GM18909 (cell line): Measurements from ENCODE around the gene RIMS4.

Experiments
- ATAC-seq: cut with Tn5 transposase; IDR thresholded peaks from one replicate; pipeline ENCODE4 v1.9.1; 2021; ENCODE audit warnings: mild to moderate bottlenecking; ENCODE audit not compliant: unreplicated experiment, poor library complexity

RIMS4 gene

DNA sequence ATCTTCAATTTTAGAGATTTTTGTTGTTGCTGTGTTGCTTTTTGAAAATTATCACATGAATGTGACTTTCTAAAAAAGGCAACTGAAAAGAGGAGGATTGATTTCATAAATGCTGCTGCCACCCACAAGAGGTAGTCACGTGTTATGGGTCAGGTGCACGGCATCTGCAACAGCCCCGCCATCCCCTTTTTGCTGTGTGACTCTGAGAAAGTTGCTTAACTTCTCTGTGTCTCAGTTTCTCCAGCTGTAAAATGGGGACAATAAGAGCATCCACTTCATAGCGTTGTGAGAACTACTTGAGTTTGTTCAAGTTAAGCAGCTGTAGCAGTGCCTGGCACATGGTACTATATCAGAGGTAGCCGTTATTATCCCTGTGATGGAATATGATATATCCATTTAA, 84.5 kb downstream of the RIMS4 start:
- no peak for ATAC-seq

DNA sequence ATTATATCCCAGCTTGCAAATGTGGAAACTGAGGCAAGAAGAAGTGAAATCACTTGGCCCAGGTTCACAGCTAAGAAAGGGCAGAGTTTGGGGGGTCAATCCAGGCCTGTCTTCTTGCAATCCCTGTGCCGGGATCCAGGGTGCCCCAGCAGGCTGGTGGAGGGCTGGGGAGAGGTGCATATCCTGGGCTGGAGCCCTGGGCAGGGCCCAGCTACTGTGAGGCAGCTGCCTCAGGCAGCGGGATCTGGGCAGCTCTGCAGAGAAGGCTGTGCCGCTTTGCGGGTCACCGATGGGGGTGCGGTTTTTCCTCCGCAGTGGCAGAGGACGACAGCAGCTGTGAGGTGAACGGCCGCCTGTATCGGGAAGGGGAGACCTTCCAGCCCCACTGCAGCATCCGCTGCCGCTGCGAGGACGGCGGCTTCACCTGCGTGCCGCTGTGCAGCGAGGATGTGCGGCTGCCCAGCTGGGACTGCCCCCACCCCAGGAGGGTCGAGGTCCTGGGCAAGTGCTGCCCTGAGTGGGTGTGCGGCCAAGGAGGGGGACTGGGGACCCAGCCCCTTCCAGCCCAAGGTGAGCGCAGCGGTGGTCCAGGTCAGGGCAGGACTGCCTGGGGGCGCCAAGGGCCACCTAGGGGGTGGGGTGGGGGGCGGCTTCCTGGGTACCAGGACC, 85.8 kb downstream of the RIMS4 start:
- ATAC-seq: no peak

DNA sequence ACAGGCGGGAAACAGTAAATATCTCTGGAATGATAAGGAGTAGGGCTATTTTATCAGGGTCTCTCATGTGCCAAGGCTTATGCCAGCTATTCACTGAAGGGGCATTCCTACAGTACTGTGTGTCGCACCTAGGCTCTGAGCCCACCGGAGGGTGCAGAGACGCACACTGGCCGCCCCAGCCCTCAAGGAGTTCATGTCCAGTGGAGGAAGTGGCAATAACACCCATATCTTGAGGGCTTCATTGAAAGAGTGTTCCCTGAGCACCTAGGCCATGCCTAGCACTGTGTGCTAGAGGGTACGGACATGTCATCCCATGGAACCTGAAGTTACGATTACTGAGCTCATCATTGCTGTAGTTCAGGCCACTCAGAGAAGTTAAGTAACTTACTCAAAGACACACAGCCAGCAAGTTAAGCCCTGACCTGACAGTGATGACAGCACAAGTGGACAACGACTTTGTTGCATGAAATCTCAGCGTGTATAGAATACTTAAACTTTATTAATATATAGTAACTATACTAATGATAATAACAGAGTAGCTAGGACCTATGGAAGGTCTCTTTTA, 86.5 kb downstream of the RIMS4 start:
- no peak for ATAC-seq

DNA sequence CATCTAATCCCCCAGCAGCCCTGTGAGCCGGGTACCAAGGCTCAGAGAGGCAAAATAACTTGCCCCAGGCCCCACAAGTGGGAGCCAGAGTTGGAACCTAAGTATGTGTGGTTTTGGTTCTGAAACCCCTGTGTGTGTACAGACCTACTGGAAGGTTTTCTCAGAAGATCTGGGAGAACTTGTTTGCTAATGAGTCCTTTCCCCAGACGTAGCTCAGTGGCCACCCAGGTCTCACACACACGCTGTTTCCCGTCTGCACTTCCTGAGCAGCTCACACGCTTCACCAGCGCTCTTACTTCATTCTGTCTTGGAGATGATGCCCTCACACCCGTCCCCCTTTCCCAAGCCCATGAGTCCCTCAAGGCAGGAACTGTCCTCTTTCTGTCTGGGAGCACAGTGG, 87.0 kb downstream of the RIMS4 start:
- ATAC-seq: no peak

DNA sequence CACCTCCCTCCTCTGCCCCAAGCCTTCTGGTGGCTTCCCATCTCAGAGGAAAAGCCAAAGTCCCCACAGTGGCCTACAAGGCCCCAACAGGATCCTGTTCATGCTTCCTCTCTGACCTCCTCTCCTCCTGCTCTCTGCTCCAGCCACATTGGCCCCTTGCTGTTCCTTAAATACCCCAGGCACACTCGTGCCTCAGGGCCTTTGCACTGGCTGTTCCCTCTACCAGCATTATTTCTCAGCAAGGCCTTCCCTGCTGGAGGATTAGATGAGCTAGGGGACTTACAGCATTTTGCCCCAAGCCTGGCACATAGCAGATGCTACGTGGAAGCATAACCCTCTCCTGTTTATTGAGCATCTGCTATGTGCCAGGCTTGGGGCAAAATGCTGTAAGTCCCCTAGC, 87.4 kb downstream of the RIMS4 start:
- ATAC-seq: no peak

DNA sequence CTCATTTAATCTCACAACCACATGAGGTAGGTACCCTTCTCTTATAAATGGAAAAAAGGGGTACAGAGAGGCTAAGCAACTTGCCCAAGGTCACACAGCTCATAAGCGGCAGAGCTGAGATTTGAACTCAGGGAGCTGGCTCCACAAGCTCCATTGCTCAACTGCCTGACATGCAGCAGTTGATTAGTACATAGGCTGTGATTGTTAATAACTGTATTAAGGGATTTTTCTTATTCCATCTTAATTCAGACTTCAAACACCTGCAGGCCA, 88.6 kb downstream of the RIMS4 start:
- no peak for ATAC-seq

DNA sequence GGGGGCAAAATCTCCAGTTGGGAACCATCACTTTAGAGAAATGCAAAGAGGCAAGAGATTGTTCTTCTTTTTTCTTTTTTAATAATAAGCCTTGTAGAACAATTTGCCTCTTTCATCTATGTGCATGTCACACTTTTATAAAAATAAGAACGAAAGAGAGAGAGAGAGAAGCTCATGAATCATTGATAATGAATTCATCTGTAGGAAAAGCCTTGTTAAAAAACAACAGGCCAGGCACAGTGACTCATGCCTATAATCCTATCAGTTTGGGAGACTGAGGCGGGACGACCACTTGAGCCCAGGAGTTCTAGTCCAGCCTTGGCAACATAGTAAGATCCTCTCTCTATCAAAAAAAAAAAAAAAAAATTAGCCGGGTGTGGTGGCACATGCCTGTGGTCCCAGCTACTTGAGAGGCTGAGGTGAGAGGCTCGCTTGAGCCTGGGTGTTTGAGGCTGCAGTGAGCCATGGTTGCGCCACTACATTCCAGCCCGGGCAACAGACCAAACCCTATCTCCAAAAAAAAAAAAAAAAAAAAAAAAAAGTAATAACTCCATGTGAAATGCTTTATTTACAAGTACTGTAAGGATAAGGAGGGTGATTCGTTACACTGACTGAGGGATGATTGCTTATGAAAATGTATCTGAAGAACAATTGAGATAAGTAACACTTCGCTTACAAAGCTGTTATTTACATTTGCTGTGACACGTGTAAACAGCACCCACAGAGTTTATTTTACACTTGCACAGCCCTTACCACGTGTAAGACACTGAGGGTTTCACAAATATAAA, 89.2 kb downstream of the RIMS4 start:
- no peak for ATAC-seq

DNA sequence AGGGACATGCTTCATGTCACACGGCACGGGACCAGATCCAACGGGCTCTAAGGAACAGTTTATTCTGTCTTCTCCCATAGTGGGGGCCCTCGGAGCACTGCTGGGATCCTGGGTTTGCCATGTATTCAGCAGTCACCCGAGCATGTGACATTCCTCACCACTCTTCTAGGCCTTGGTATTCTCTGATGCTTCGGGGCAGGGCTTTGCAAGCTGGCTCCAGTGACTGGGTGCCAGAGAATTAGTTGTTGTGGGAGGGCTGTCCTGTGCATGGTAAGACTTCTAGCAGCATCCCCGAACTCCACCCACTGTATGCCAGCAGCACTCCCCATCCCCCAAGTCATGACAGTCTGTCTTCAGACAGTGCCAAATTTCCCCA, 89.7 kb downstream of the RIMS4 start:
- no peak for ATAC-seq

DNA sequence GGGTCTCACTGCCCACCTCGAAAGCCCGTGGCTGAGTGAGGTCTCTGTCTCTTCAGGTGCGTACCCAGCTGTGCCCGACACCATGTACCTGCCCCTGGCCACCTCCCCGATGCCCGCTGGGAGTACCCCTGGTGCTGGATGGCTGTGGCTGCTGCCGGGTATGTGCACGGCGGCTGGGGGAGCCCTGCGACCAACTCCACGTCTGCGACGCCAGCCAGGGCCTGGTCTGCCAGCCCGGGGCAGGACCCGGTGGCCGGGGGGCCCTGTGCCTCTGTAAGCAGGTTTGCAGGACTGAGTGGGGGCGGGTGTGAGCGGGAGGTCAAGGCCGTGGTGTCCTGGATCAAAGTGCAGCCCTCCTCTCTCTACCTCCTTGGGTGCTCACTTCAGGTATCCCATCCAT, 90.5 kb downstream of the RIMS4 start:
- ATAC-seq: no peak

DNA sequence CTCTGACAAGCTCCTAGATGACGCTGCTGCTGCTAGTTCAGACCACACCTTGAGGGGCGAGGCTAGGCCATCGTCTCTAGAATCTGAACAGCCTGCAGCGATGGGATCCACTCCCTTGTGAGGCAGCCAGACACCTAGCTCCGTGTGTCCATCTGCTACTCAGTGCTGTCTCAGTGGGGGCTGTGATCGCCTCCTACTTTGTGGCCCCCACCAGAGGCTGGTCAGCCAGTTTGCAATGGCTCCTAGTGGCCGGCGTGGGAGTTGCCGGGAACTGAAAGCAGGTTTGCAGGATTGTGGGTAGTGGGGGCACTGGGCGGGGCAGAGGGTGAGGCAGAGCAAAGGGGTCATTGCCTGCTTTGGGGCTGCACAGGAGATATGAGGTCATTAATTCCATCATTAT, 92.4 kb downstream of the RIMS4 start:
- ATAC-seq: no peak

DNA sequence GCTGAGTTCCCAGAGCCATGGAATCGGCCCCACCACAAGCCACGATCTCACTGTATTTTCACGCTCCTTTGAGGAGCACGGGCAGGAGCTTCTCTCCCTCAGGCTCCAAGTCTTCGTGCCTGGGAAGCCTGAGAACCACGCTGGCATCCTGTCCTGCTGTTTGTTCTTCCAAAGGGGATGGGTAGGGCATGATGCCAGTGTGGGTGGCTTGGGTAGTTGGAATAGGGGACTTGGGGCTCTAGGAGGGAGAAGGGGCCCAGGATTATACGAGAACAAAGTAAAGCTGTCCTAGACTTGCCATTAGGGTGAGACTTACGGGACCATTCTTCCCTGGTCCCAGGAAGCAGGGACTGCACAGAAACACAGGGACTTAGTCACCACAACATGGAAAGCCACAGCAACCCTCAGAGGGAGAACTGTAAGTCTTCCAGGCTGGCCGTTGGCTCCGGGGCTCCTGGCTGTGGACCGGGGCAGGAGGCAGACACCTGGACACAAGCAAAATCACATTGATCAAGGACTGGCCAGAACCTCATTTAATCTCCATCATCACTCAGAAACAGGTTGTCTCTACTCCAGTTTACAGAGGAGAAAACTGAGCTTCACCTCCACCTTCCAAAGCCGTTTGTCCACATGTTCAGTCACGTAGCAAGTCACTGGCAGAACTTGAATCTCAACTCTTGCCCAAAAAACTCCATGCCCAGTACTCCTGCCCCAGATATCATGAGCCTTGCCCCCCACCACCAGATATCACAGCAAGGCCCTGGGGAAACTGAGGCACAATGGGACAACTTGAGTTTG, 93.8 kb downstream of the RIMS4 start:
- ATAC-seq: no peak

DNA sequence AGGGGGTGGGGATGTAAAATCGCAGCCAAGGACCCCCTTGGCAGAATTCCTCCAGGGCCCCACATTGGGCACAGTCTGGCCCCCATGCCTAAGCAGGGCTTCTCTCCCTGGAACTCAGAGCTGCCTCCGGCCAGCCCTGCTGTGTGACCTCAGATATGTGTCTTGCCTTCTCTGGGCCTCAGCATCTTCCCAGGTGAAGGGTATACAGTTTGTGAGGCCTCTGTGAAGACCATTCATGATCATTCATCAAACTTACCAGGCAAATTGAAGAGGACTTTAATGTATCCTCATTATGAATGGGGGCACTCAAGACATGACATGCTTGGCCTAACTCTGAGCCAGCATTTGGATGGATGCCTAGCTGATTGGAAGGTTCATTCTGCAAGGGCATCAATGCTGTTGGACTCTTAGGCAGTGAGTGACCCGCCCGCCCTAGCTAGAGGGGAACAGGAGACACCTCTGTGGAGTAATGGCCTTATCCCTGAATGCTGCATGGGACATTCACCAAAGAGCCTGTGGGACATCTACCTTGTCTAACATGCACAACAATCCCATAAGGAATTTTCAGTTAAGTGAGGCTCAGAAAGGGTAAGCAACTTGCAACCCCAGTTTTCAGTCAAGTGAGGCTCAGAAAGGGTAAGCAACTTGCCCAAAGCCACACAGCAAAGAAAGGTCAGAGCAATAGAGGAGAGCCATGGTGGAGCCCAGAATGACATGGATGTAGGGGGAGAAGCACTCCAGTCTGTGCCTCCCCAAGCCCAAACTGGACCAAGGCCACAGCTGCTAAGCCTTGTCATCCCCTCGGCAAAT, 94.6 kb downstream of the RIMS4 start:
- ATAC-seq: no peak

DNA sequence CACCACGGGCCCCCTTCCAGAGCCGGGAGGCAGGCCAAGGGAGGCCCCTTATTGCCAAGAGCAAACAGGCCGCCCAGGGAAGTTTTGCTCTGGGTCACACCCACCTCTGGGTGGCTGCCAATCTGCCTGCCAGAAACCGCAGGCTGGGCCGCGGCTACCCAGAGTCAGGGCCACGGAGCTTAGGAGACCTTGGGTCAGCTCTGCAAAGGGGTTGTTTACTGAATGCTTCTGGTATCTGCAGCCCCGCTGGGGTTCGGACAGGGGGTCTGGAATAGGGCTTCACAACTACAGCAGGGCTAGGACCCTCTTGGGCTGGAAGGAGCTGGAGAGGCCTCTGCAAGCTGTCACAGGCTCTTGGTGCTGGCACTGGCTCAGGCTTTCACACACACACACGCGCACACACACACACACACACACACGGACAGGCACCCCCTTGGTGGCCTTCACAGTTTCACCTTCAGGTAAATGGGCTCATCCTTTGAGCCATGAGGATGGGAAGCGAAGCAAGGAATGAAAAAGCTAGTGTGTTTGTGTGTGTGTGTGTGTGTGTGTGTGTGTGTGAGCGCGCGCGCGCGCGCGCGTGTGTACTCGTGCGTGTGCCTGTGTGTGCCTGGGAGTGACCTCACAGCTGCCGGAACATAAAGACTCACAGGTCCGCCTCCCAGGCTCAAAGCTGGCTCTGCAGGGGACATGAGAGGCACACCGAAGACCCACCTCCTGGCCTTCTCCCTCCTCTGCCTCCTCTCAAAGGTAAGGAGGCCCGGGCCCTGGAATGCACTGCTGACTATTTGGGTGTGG, 95.4 kb downstream of the RIMS4 start, which contains the start of gene CCN5:
Gene CCN5, plus strand, starts transcription at position 669 of the 798 bp plus-strand sequence. Its CDS starts 22 bp downstream, at position 691.
- no peak for ATAC-seq

DNA sequence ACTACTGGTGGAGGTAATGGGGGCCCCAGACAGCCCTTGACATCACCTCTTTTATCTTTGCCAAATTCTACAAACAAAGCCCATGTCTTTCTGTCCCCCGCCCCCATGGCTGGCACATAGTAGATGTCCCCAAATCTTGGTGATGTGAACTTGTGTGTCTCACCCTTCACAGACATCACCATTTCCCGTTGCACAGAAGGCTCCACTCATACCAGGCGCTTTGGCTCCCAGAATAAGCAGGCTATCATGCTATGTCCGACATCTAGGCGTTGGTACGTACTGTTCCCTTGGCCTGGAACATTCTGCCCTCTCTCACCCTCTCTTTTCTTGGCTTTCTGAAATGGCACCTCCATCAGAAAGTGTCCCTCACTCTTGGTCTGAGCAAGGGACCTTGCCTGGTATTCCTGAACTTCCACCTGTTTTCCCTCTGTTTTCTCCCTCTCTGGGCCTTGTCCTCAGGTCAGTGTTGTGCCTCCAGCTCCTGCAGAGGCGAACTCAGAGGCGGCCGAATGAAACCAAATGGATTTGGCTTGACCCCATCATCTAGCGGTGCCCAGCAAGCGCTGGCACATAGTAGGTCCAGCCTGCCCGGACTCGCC, 96.1 kb downstream of the RIMS4 start:
- no peak for ATAC-seq

DNA sequence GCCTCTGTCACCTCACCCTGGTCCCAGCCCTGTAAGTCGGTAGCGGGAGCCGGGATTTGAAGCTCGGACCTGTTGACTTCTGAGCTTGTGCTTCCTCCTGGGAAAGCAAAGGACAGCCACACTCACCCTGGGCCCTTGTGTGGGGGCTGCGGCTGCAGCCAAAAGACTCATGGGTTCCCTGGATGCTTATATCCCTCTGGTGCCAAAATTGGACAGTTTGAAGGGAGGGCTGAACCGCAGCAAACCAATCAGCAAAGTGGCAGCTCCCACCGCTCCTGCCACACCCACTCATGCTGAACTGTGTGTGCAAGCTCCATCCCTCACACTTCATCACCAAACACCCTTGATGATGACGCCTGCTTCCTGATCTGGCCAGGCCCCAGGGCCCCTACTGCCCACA, 99.1 kb downstream of the RIMS4 start:
- ATAC-seq: no peak

DNA sequence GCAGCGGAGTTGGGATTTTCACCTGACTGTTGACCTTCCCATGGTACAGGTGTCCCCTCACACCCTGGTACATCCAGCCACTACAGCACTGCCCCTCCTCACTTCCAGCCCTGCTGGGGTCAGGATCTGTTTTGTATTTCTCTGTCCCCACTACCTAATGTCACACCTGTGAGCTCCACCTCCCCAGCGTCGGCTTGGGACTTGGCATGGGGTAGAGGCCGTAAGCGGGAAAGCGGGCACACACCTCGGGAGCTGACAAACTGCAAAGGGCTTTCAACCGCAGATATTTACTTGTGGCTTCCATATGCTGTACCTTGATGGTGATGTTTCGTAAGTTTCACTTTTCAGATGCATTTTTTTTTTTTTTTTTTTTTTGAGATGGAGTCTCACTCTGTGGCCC, 100.5 kb downstream of the RIMS4 start:
- ATAC-seq: no peak

DNA sequence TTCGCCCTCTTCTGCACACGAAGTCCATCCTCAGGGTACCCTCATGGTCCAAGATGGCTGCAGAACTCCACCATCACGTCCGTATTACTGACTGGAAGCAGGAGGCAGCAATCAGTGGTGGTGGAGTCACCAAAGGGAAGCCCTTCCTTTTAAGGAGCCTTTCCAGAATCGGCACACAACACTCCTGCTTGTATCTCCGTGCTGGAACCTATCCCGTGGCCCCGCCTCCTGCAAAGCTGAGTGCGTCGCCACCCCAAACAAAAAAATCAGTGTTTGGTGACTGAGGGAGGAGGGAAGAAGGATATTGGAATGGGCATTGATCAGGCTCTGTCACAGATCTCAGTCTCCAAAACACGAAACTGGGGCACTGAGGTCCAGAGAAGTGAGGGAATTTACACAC, 101.0 kb downstream of the RIMS4 start:
- ATAC-seq: no peak

DNA sequence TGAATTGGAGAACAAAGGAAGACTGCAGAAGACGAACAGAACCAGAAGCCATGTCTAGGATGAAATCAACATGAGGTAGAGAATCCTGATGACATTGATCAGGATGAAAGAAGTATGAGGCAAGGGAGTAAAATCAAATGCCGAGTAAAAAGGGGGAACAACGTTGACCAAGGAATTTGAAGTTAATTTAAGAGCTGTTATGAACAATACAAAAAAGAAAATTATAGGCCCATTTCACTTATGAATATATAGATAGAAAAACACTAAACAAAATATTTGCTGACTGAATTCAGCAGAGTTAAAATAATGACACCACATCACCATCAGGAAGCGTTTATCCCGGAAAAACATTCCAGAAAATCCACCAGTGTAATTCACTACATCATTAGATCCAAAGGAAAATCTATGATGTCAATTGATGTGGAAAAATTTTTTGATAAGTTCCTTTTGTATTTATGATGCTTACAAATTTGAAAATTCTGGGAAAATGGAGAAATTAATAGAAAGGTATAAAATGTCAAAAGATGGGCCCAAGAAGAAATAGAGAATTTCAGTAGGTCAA, 103.2 kb downstream of the RIMS4 start:
- no peak for ATAC-seq
